Renal cortex interstitium (tissue), 15 donors: ENCODE measurements around the gene KCNJ16. TPM values are rescaled to one million over a fixed set of nuclear protein-coding genes. Genes with fewer than 3 reads are reported as not detected.
"Not testable (repeated sequence)": the region's sequence is repeated elsewhere in the genome, so short reads cannot be mapped to it uniquely, and the experiment has no call there.

Experiments used
- DNase-seq, 11 donors: peaks; one replicate each; pipeline ENCODE4 v3.0.0-alpha.2; 2013; ENCODE audit warnings: low read depth in 9 of 11, low spot score in 4 of 11; ENCODE audit errors: extremely low read depth in 1 of 11
- long read RNA-seq, 16 experiments: transcript quantifications; one replicate each; lab custom pipeline, GENCODE V29; 2026
- polyA plus RNA-seq, 3 donors: library from polyadenylated mRNA; unstranded; fragments of 120-200 nt; gene quantifications; one replicate each; pipeline ENCODE4 v1.2.1, GENCODE V29; 2013; ENCODE audit not compliant: insufficient read length in 3 of 3

Gene KCNJ16
- 100 to 1,000 TPM in 2 of 3 donors, 10 to 100 TPM in 1; 99.5 to 220 (median 148) TPM for polyA plus RNA-seq
- long read RNA-seq, donor 1, full-length matches to known transcripts: 8 of 8 reads
- long read RNA-seq, donor 1, partial matches to known transcripts: 0 of 8 reads
- long read RNA-seq, donor 1, other reads (novel, unspliced or antisense): 0 of 8 reads
- long read RNA-seq, donor 2, transcript KCNJ16-203 (4 exons, 3,981 nt): major isoform, 6 of 26 reads
- long read RNA-seq, donor 2, partial matches to known transcripts: 14 of 26 reads
- long read RNA-seq, donor 2, other reads (novel, unspliced or antisense): 6 of 26 reads
- long read RNA-seq, donor 3, full-length matches to known transcripts: 30 of 30 reads
- long read RNA-seq, donor 3, partial matches to known transcripts: 0 of 30 reads
- long read RNA-seq, donor 3, other reads (novel, unspliced or antisense): 0 of 30 reads
- long read RNA-seq, donor 4, full-length matches to known transcripts: 5 of 5 reads
- long read RNA-seq, donor 4, partial matches to known transcripts: 0 of 5 reads
- long read RNA-seq, donor 4, other reads (novel, unspliced or antisense): 0 of 5 reads
- long read RNA-seq, donor 5: 0 reads
- long read RNA-seq, donor 6, full-length matches to known transcripts: 16 of 34 reads
- long read RNA-seq, donor 6, partial matches to known transcripts: 18 of 34 reads
- long read RNA-seq, donor 6, other reads (novel, unspliced or antisense): 0 of 34 reads
- long read RNA-seq, donor 7, full-length matches to known transcripts: 3 of 8 reads
- long read RNA-seq, donor 7, partial matches to known transcripts: 0 of 8 reads
- long read RNA-seq, donor 7, other reads (novel, unspliced or antisense): 5 of 8 reads
- long read RNA-seq, donor 8: 0 reads
- long read RNA-seq, donor 9, full-length matches to known transcripts: 8 of 14 reads
- long read RNA-seq, donor 9, partial matches to known transcripts: 0 of 14 reads
- long read RNA-seq, donor 9, other reads (novel, unspliced or antisense): 6 of 14 reads
- long read RNA-seq, donor 10, full-length matches to known transcripts: 7 of 16 reads
- long read RNA-seq, donor 10, partial matches to known transcripts: 9 of 16 reads
- long read RNA-seq, donor 10, other reads (novel, unspliced or antisense): 0 of 16 reads
- long read RNA-seq, donor 11, full-length matches to known transcripts: 10 of 10 reads
- long read RNA-seq, donor 11, partial matches to known transcripts: 0 of 10 reads
- long read RNA-seq, donor 11, other reads (novel, unspliced or antisense): 0 of 10 reads
- long read RNA-seq, donor 12, partial matches to known transcripts: 13 of 13 reads
- long read RNA-seq, donor 12, other reads (novel, unspliced or antisense): 0 of 13 reads
- long read RNA-seq, donor 13: 0 reads
- long read RNA-seq, donor 14, full-length matches to known transcripts: 7 of 16 reads
- long read RNA-seq, donor 14, partial matches to known transcripts: 0 of 16 reads
- long read RNA-seq, donor 14, other reads (novel, unspliced or antisense): 9 of 16 reads
- long read RNA-seq, donor 15, full-length matches to known transcripts: 5 of 5 reads
- long read RNA-seq, donor 15, partial matches to known transcripts: 0 of 5 reads
- long read RNA-seq, donor 15, other reads (novel, unspliced or antisense): 0 of 5 reads
- long read RNA-seq, donor 16, full-length matches to known transcripts: 8 of 19 reads
- long read RNA-seq, donor 16, partial matches to known transcripts: 0 of 19 reads
- long read RNA-seq, donor 16, other reads (novel, unspliced or antisense): 11 of 19 reads

GRCh38 chr17:70074956-70075355 lies at the start of gene KCNJ16:
TSS of gene KCNJ16 (plus strand) at chr17:70075225. CDS start at chr17:70132088, 56,863 bp downstream.
- peak; percentile 51 to 91 (median 75) for DNase-seq

GRCh38 chr17:70028397-70028796 lies 46.6 kb upstream of the KCNJ16 start:
- no peak for DNase-seq

- no peak for DNase-seq
These were observed 45.9 kb upstream of the KCNJ16 start for GRCh38 chr17:70028978-70029767.

- no peak for DNase-seq
These were observed 44.7 kb upstream of the KCNJ16 start for GRCh38 chr17:70030371-70030770.

- DNase-seq: no peak
These were observed 43.7 kb upstream of the KCNJ16 start for GRCh38 chr17:70031341-70031740.

DNA sequence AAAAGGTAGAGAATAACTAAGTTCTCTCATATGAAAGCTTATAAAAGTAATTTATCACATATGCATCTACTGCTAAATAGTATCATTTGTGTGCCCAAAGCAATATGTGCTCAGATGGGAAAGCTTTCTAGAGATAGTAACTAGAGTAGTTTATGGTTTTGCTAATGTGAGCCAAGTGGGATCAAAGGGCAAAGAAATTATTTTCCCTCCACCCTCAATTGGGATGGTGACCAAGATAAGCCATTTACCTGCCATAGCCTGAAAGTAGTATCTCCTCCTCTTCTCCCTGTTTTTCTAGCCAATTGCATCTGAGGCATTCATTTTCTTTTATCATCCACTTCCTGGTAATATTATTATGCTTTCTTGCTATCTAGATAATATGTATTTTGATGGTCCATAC lies 41.9 kb upstream of the KCNJ16 start:
- DNase-seq: no peak

DNA sequence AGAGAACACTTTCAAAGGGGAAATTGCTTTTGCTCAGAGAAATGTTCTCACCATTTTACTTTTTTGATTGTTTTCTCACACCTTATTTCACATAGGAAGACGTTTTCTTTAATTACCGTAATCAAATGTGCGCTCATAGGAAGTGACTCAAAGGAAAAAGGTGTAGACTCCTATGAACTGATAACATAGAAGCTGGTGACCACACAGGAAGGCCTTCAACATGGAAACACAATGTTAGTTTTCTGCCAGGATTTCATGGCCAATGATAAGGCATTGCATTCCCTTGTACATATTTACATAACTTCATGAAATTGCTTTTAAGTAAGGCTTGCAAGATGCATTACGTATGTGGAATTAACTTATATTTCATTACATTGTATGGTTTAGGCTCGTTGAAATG lies 40.9 kb upstream of the KCNJ16 start:
- DNase-seq: no peak

DNA sequence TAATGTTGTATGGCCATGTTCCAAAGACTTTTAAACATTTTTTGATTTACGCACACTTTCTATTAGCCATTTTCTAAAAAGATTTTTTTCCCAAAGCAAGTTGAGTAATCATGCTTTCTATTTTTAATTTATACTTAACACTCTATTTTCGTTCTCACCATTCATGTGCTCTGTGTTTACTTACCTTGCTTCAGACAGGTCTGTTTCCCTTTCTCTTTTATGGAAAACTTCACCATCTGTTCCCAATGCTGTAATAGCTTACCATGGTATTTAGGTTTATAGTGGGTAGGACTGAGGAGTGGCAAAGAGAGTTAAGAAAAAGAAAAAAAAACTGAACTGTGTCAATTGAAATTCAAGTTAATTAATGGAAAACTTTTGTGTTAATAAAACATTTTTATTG lies 37.5 kb upstream of the KCNJ16 start:
- DNase-seq: no peak

DNA sequence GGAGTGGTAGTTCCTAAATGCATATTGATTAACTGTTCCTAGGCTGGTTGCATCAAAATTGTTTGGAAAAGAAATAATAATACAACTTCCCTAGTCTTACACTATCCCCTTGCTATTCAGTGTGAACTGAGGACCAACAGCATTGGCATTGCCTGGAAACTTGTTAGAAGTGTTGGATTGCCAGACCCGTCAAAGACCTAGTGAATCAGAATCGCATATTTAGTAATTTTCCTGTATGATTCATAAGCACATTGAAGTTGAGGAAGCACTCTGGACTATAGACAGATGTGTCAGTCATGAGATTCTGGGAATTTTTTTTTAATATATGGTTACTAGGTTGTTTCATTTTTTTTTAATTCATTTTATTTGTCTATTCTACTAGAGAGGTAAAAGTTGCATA lies 34.7 kb upstream of the KCNJ16 start:
- DNase-seq: no peak

- no peak for DNase-seq
These were observed 34.0 kb upstream of the KCNJ16 start for GRCh38 chr17:70041061-70041460.

- peak in 3 of 11 donors; percentile 10 to 13 (median 12) for DNase-seq
These were observed 33.5 kb upstream of the KCNJ16 start for GRCh38 chr17:70041540-70041939.

DNA sequence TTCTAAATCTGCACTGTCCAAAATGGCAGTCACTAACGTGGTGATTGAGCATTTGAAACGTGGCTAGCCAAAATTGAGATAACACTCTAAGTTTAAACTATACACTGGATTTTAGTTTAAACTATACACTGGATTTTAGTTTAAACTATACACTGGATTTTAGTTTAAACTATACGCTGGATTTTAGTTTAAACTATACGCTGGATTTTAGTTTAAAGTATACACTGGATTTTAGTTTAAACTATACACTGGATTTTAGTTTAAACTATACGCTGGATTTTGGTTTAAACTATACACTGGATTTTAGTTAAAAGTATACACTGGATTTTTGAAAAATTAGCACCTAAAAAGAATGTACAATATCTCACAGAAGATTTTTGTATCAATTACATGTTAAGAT lies 29.2 kb upstream of the KCNJ16 start:
- not testable (repeated sequence) for DNase-seq

GRCh38 chr17:70047619-70048419 lies 27.2 kb upstream of the KCNJ16 start:
- DNase-seq: no peak

- DNase-seq: no peak
These were observed 25.0 kb upstream of the KCNJ16 start for GRCh38 chr17:70049801-70050591.

DNA sequence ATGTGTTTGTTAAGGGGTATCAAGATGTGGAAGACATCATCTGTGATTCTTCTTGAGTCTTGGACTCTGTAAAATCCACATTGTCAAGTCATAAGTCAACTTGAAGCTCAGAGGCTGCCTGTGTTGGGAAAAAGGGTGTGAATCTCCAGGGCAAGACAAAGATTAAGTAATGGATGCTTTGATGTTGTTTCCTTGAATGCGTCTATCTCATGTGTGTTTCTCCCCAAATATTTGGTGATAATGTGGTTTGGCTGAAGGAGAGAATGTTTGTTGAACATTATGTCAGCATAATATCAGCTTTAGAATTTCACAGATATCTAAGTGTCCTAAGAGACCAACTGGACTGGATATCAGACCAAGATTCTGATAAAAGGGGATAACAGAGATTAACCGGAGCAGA lies 24.1 kb upstream of the KCNJ16 start:
- DNase-seq: no peak
